Stromal cell of bone marrow (primary cell): ENCODE results near the gene VIPR2.
"Not testable (repeated sequence)": the region's sequence is repeated elsewhere in the genome, so short reads cannot be mapped to it uniquely, and the experiment has no call there.

Source experiments
- DNase-seq: peaks from one replicate; pipeline ENCODE4 v3.0.0-alpha.2; 2012; ENCODE audit warnings: low read depth

VIPR2 gene

DNA sequence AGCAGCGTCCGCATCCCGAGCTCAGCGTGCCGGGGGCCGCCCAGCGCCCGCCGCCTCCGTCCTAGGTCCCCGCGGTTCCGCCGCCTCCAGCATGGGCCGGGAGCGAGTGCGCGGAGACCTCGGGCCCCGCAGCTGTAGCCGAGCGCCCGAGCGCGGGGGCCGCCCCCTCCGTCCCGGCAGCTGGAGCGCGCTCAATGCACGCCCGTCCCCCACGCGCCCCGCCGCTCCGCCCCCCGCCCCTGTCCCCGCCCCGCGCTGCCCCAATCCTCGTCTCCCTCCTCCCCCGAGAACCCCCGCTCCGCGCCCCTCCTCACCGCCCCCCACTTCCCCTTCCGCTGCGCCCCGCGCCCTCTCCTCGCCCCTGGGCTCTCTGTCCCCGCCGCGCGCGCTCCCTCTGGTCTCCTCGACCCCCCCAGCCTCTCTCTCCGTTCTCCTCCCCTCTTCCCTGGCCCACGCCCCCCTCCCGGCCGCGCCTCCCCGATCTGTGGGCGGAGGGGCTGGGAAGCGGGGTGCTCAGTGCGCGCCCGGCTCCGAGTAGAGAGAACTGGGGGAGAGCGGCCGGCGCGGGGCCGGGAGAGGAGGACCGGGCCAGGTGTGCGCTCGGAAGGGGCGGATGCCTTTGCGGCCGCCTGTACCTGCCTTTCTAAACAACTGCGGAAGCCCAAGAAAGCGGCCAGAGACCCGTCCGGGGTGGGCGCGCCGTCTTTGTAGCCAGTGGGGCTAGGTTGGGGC, at the start of gene VIPR2:
TSS of gene VIPR2 (minus strand) at position 110 of the 732 bp plus-strand sequence. CDS start at position 14, 96 bp downstream.
- no peak for DNase-seq

GRCh38 chr7:159193543-159194090, 49.0 kb upstream of the VIPR2 start:
- no peak for DNase-seq

- DNase-seq: no peak
These were observed 48.2 kb upstream of the VIPR2 start for GRCh38 chr7:159192725-159193453.

GRCh38 chr7:159192013-159192412, 47.3 kb upstream of the VIPR2 start:
- DNase-seq: no peak

DNA sequence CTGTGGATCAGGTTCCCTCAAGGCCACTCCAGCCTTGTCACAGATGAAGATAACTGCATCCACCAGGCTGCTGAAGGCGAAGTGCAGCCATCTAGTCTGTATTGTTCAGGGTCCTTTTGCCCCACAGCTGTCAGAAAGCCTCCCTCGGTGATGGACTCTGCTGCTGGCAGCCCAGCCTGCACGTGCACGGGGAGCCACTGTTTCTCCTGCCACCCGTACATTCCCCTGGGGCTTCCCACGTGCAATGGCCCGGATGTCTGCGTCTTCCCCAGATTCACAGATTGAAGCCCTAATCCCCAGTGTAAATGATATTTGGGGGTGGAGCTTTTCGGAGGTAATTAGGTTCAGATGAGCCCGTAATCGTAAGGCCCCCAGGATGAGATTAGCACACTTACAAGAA, 46.6 kb upstream of the VIPR2 start:
- no peak for DNase-seq

- no peak for DNase-seq
These were observed 43.3 kb upstream of the VIPR2 start for GRCh38 chr7:159188011-159188410.

GRCh38 chr7:159179241-159179640, 34.6 kb upstream of the VIPR2 start:
- DNase-seq: no peak

DNA sequence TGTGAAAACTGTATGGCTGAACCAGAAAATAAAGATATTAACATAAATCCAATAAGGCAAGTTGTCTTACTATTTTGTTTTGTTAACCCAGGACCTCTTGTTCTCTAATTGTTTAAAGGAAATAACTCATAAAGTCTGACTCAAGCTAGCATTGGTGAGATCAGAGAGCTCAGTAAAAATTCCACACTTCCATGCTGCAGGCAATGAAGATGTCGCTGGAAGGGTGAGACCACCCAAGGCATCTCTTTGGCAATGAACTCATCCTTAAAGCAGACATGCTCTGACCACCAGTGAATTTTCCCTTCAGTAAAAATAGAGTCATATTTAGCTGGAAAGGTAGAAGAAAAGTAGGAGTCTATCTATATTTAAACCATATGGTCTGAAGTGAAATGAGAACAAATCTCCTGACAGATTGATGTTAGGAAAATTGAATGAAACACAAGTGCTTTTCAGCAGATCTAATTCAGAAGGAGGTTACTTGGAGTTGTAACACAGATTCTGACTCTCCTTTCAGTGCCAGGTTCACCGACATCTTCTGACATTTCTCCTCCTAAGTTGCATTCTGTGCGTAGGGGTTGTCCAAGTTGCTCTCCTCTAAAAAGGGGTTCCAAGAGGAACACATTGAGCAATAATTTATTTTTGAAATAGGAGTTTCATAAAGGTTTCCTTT, 32.8 kb upstream of the VIPR2 start:
- no peak for DNase-seq

DNA sequence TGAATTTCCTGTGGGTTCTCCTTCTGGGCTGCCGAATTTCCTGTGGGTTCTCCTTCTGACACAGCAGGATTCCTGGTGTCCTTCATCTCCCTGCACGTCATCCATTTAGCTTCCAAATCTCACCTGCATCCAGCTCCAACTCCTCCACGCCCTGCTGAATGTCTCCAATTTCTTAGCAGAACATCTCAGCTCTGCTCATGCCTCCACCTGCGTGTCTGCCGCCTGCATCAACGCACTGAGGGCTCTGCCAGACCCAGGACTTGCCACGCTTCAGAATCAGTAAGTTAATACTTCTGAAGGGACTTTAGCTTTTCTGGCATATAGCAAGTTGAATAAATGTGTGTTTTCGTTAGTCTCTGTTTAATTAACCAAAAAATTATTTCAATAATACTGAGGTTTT, 31.1 kb upstream of the VIPR2 start:
- DNase-seq: no peak

- DNase-seq: not testable (repeated sequence)
These were observed 30.4 kb upstream of the VIPR2 start for GRCh38 chr7:159175100-159175499.

- no peak for DNase-seq
These were observed 27.7 kb upstream of the VIPR2 start for GRCh38 chr7:159172400-159172799.

DNA sequence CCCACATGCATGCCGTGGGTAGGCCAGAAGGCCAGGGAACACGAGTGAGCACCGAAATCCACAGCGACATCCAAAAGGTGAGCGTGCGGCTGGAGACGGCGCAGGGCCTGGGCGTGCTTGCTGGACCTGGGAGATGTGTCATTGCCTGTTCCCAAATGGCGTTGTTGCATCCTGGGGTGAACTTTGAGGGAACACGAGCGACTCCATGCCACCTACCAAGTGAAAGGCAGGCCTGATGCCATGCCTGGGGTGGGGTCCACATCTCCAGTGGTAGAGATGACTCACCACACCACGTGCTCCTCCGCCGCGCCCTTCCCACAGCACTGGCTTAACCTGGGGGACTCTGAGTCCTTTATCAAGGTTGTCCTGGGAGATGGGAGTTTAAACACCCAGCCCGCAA, 24.7 kb upstream of the VIPR2 start:
- DNase-seq: no peak

DNA sequence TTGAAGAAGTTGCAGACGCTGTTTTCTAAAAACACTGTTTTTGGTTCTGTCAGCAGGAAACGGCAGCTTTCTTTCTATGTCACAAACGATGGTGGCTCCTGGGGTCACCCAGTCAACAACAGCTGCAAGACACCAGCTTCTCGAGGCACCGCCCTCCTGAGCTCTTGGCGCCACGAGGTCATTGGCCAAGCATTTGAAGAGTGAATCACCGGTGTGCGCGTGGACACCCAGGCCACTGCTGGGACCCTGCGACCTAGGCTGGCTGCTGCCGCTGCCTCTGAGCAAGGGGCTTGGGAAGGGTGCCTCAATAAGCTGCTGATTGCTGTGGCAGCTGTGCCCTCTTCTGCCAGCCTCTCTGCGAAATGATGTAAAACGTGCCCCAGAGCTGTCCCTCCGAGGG, 22.5 kb upstream of the VIPR2 start:
- DNase-seq: no peak

GRCh38 chr7:159166530-159166929, 21.9 kb upstream of the VIPR2 start:
- DNase-seq: no peak

- no peak for DNase-seq
These were observed 20.7 kb upstream of the VIPR2 start for GRCh38 chr7:159165352-159165751.

DNA sequence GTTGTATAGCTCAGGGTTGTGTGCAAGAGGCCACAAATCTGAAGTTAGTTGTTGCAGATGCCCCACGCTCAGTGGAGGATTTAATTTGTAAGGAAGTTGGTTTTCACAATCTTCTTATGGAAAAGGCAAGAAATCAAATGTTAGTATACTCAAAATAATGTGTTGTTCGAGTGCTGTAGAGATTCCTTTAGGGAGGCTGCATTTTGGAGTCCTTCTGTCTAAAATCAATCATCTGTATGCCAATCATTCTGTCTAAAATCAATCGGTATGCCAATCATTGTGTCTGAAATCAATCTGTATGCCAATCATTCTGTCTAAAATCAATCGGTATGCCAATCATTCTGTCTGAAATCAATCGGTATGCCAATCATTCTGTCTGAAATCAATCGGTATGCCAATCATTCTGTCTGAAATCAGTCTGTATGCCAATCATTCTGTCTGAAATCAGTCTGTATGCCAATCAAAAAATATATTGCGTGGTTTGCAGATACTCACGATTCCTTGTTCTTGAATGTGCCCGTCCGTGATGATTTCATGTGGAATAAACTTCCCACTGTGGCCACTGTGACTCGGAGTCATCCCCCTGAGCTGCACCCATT, 19.1 kb upstream of the VIPR2 start:
- DNase-seq: not testable (repeated sequence)

- DNase-seq: not testable (repeated sequence)
These were observed 17.5 kb upstream of the VIPR2 start for GRCh38 chr7:159162050-159162626.

DNA sequence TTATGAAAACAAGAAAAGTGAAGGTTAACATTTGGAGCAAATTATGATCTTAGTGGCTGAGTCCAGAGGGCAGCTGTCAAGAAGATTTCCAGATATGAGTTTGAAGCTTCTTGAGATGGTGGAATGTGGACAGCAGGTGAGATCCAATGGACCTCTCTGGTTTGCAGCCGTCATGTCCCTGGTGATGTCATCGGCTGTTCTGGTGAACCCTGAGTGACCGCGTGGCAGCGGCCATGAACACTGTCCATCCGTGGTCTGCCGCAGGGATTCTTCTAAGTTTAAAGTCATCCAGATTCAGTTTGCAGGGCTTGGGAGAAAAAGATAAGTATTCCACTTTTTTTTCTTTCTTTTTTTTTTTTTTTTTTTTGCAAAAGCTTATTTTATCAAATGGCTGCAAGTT, 15.8 kb upstream of the VIPR2 start:
- no peak for DNase-seq

GRCh38 chr7:159159731-159160130, 15.1 kb upstream of the VIPR2 start:
- DNase-seq: no peak

GRCh38 chr7:159158888-159159405, 14.3 kb upstream of the VIPR2 start:
- no peak for DNase-seq

DNA sequence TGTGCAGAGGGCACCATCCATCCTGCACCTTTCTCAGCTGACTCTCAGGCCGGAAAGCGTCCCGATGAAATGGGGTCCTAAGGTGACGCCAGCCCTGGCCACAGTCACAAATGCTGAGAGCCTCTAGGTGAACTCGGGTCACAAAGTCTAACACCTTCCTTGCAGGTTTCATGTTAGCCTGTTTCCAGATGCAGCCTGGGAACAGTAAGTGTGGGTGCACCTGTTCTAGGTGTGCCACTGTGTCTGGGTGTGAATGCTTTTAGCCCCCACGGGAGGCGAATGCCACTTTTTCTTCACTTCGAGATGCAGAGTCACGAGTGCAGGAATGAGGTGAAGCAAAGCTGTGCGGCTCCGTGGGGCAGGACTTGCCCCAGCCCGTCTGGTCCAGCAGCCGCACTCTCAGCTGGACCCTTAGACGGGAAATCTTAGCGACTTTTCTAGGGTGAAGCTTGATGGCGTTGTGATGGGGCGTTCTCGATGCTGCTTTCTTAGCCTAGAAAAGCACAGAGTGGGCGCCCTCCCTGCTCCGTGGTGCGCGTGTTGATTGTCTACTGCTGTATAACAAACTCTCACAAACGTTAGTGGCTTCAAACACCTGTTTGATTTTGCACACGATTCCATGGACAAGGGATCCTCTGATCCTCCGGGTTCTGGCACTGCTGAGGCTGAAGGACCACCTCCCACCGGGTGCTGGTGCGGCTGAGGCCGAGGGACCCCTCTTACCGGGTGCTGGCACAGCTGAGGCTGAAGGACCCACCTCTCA, 13.6 kb upstream of the VIPR2 start:
- DNase-seq: no peak
